ENCODE data around the gene CDC7. TPM values are rescaled to one million over a fixed set of nuclear protein-coding genes. Genes with fewer than 3 reads are reported as not detected.

The CDC7 gene
- 1 to 10 TPM; 1.8 to 2.4 (median 2.1) TPM for total RNA-seq

DNA sequence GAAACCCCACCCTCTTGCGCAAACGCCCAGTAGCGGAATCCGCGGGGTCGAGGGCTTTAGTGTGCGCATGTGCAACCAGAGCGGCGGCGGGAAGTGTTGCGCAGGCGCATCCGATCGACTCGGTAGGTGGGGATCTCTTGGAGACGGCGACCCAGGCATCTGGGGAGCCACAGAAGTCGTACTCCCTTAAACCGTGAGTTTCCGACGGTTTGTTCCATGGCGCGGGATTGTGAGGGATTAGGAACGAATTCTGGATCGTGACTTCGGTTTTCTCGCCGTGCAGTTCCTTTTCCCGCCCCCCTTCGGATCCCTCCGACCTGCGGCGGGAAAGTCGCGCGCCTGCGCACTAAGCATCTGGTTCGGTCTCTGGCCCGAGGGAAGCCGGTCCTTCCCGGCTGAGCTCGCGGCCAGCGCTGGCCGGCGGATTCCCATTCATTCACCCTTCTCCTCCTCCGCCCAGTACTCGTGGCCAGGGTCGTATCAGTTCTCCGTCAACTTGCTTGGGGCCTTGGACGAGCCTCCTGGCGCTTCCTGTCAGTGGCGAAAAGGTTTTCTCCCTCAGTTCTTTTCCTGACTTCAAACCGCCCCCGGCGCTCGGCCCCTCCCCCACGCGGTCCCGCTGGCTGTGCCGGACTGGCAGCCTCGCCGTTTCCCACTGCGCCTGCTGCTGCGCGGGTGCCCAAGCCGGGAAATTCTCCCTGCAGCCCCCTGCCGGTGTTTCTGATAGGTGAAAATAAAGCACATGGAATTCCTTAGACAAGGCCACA is at the start of gene CDC7:
Gene CDC7, plus strand, starts transcription at position 96 of the 767 bp plus-strand sequence. CDS start 866 bp downstream, outside the sequence.
- TF ChIP-seq, protein P1, sequence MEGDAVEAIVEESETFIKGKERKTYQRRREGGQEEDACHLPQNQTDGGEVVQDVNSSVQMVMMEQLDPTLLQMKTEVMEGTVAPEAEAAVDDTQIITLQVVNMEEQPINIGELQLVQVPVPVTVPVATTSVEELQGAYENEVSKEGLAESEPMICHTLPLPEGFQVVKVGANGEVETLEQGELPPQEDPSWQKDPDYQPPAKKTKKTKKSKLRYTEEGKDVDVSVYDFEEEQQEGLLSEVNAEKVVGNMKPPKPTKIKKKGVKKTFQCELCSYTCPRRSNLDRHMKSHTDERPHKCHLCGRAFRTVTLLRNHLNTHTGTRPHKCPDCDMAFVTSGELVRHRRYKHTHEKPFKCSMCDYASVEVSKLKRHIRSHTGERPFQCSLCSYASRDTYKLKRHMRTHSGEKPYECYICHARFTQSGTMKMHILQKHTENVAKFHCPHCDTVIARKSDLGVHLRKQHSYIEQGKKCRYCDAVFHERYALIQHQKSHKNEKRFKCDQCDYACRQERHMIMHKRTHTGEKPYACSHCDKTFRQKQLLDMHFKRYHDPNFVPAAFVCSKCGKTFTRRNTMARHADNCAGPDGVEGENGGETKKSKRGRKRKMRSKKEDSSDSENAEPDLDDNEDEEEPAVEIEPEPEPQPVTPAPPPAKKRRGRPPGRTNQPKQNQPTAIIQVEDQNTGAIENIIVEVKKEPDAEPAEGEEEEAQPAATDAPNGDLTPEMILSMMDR (IDR thresholded peaks at IDR 0.05; ENCODE audit: low read depth) = no peak

DNA sequence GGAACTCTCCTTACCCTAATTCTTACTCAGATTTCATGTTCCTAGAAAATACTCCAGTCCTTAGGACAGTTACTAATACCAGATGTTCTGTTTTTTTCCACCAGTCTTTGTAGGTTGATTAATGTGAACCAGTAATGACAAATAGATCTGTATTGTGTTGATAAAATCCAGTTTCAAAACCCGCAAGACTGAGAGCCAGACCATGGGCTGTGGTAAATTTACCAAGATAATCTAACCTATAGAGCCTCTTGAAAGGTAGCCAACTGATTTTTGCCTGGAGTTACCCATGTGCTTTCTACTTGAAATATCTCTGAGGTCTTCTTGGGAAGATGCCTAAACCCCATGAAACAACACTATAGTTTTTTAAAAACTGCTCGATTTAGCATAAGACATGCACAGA is 46.5 kb upstream of the CDC7 start:
- TF ChIP-seq, protein P1 (IDR thresholded peaks at IDR 0.05; ENCODE audit: low read depth) = no peak

DNA sequence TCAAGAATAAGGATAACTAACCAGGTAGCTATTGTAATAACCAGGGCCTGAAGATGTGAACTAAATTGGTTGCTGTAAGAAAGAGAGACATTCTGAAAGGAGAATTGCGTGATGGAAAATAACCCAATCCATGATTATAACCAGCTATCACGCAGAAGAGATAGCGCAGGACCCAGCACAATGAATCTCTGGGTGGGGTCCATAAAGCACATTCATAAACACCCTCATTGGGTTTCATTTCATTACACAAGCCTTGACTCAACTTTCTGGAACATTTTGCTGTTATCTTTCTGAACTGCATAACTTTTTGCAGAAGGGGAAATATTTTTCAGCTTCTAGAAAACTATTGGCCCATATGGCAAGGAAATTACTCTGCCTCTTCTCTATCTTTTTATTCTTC is 45.3 kb upstream of the CDC7 start:
- TF ChIP-seq, protein P1 (IDR thresholded peaks at IDR 0.05; ENCODE audit: low read depth) = no peak

DNA sequence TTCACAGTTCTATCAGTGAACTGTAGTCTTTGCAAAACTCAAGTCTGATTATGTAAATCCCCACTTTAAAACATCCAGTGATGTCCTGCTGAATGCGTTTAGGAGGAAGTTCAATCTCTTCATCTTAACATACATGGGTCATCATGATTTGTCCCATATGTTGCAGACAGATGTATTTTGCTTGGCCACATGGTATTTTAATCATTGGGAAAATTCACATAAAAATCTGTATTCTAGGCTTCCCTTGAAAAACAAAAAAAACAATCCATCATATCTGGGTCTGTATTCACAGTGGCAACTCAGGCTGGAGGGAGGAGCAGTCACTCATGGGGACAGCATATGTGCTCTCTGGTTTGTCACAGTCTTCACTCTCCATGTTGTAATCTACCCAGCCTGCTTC is 44.8 kb upstream of the CDC7 start:
- TF ChIP-seq, protein P1 (IDR thresholded peaks at IDR 0.05; ENCODE audit: low read depth) = no peak

DNA sequence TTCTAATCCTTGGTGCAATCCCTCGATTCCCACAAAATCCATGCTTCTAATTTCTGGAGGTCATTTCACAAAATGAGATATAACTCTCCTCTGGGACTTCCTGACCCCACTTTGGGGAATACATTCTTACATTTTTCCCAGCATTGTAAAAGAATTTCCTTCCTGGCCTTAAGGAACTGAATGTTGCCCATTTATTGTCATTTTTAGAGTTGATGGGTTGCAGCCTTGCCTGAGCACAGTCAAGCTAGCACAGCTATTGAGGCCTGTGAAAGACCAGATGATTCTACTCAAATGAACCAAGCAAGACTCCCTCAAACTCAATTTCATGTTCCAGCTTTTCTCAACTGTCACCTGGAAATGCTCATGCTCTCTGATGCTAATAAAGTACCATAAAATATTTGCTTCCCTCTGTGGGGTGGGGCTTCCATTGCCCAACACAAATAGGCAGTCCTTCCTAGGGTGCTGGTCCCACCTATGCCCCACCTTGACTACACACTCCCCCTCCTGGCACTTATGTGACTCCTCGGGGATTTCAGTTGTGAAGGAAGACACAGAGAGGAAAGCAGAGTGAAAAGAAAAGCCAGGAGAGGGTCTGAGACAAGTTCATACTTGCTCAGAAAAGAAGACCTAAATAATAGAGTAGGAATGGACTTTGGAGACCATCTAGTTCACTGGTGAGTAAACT is 24.0 kb upstream of the CDC7 start:
- TF ChIP-seq, protein P1 (IDR thresholded peaks at IDR 0.05; ENCODE audit: low read depth) = no peak

DNA sequence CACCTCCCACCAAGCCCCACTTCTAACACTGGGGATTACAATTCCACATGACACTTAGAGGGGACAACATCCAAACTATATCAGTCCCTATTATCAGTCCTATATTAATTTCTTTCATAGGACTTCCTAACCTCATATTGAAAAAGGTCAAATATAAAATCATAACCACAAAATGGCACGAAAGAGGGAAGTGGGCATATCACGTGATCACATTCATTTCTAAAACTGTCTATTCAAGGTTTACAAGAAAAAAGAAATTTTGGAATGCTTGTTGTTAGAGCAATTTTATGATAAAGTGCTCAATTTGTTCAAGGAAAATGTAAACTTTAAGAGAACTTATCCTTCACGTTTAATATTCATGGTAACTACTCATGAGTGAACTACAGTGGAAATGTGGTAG is 13.2 kb upstream of the CDC7 start:
- TF ChIP-seq, protein P1 (IDR thresholded peaks at IDR 0.05; ENCODE audit: low read depth) = no peak

DNA sequence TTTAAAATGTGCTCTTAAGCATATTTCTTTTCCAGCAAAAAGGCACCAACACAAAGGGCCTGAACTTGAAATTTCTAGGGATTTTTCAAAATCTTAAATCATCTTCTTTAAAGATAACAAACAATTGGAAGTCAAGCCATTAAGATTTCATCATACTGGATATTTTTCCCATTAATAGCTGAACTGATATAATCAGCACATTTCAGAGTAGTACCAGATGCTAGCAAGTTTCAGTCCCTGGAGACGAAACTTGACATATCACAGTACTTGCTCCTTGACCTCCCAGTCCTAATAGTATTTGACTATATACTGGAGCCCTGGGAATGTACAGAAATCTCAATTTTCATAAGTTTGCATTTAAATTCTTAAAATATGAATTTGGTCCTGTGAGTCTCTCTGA is 10.2 kb upstream of the CDC7 start:
- TF ChIP-seq, protein P1 (IDR thresholded peaks at IDR 0.05; ENCODE audit: low read depth) = no peak

Measured in subcutaneous adipose tissue (tissue), 4 donors.